GM12878 (cell line): ENCODE results near the gene JMJD7. TPM values are rescaled to one million over a fixed set of nuclear protein-coding genes. Genes with fewer than 3 reads are reported as not detected.

Source experiments
- ATAC-seq: fragments of 200-7000 bp; cut with Tn5 transposase; 3 replicates; pipeline ENCODE4 v1.9.1; 2020; ENCODE audit warnings: mild to moderate bottlenecking, moderate library complexity
- BruUV-seq: library from RNA; stranded (reverse); fragments of 400-500 nt; replicated peaks from 2 replicates; lab custom pipeline; 2021; lab: Mats Ljungman, UMichigan
- CTCF ChIA-PET: fragments of 300-600 bp; sonication (Branson Sonifier 250); formaldehyde crosslinking; extraction: SDS; loops from one replicate; lab custom pipeline; 2021; ENCODE audit warnings: inconsistent platforms; lab: Yijun Ruan, JAX
- POLR2A ChIA-PET: fragments of 350-600 bp; formaldehyde crosslinking; extraction: SDS; loops from one replicate; lab custom pipeline; 2021; ENCODE audit warnings: inconsistent platforms; lab: Charles Lee
- RAD21 ChIA-PET: fragments of 300-600 bp; sonication (Branson Sonifier 250); formaldehyde crosslinking; loops from one replicate; lab custom pipeline; 2023; ENCODE audit warnings: antibody characterized with exemption; ENCODE audit not compliant: unreplicated experiment; lab: Charles Lee
- SMC1A ChIA-PET: fragments of 300-600 bp; sonication (Branson Sonifier 250); formaldehyde crosslinking; loops from one replicate; lab custom pipeline; 2023; ENCODE audit not compliant: unreplicated experiment, uncharacterized antibody; lab: Charles Lee
- DNase-seq: peaks from one replicate; pipeline ENCODE4 v3.0.0-alpha.2; 2011; ENCODE audit warnings: low read depth, low spot score
- FAIRE-seq: peaks from 3 replicates; lab custom pipeline; 2011; peaks lifted over from hg19 to GRCh38; lab: Jason Lieb, UNC
- H2AFZ ChIP-seq: 2 replicates; pipeline ENCODE4 v1.6.0; 2011; ENCODE audit warnings: low read depth, low read length, control low read depth; ENCODE audit not compliant: control insufficient read depth
- H3K27ac ChIP-seq: 2 replicates; pipeline ENCODE4 v1.5.1; 2011; ENCODE audit warnings: control low read depth; ENCODE audit not compliant: control insufficient read depth, insufficient read depth
- H3K27me3 ChIP-seq, 2 experiments: replicated peaks in 1 of 2; 2 replicates each; pipeline versions ENCODE4 v1.6.0 to v1.6.1; 2011; ENCODE audit warnings: low read length in 1 of 2; ENCODE audit not compliant: control insufficient read depth in 2 of 2, insufficient read depth in 2 of 2
- H3K36me3 ChIP-seq, 2 experiments: 2 replicates each; pipeline ENCODE4 v1.5.1; 2011; ENCODE audit warnings: low read length in 1 of 2; ENCODE audit not compliant: control insufficient read depth in 2 of 2, insufficient read depth in 2 of 2
- H3K4me1 ChIP-seq: 2 replicates; pipeline ENCODE4 v1.6.1; 2011; ENCODE audit warnings: mild to moderate bottlenecking, low read length, moderate library complexity, mixed read lengths; ENCODE audit not compliant: control insufficient read depth, insufficient read depth
- H3K4me2 ChIP-seq: 2 replicates; pipeline ENCODE4 v1.6.0; 2011; ENCODE audit warnings: control low read depth; ENCODE audit not compliant: control insufficient read depth, insufficient read depth
- H3K4me3 ChIP-seq: fragments of 200-600 bp; sonication (generic); 2 replicates; pipeline ENCODE4 v1.5.1; 2016
- H3K79me2 ChIP-seq: 2 replicates; pipeline ENCODE4 v1.6.0; 2011; ENCODE audit warnings: low read length; ENCODE audit not compliant: control insufficient read depth, insufficient read depth
- H3K9ac ChIP-seq: 2 replicates; pipeline ENCODE4 v1.8.0; 2011; ENCODE audit warnings: low read length, control low read depth, mixed read lengths; ENCODE audit not compliant: control insufficient read depth, insufficient read depth
- H3K9me3 ChIP-seq: replicated peaks from 3 replicates; pipeline ENCODE4 v1.5.1; 2011; ENCODE audit warnings: mild to moderate bottlenecking, low read length; ENCODE audit not compliant: control insufficient read depth, insufficient read depth
- H4K20me1 ChIP-seq: 2 replicates; pipeline ENCODE4 v1.6.0; 2011; ENCODE audit not compliant: control insufficient read depth, insufficient read depth
- PML ChIP-seq: IDR thresholded peaks from 2 replicates; pipeline ENCODE4 v1.6.1; 2012; ENCODE audit warnings: low read length, inconsistent platforms
- RCOR1 ChIP-seq: conservative IDR thresholded peaks from 2 replicates; pipeline ENCODE4 v1.6.1; 2012; ENCODE audit warnings: low read depth, low read length, improper control_type of control experiment
- STAT3 ChIP-seq: IDR thresholded peaks from 2 replicates; pipeline ENCODE4 v1.6.1; 2011; ENCODE audit warnings: low read depth, low read length, improper control_type of control experiment
- WGBS: methylation state at CpG from one replicate; pipeline ENCODE4 v1.1.6; 2016; ENCODE audit warnings: low lambda C conversion rate; ENCODE audit not compliant: insufficient replicate concordance, insufficient coverage; ENCODE audit errors: missing lambda C conversion rate; 5-methylcytosine and 5-hydroxymethylcytosine counted together
- in situ Hi-C: fragments of 300-500 bp; cut with MboI; formaldehyde crosslinking; loops from 9 replicates; pipeline ENCODE4 v1.14.3; 2018; ENCODE audit warnings: mixed read lengths
- intact Hi-C: fragments of 100-400 bp; cut with micrococcal nuclease; formaldehyde crosslinking; loops from one replicate; pipeline ENCODE4 v1.14.2; 2022; ENCODE audit not compliant: unreplicated experiment
- polyA plus RNA-seq, 11 experiments: library from polyadenylated mRNA; depleted of rRNA in 4 of 11; unstranded in 6 of 11; stranded (reverse) in 5 of 11; fragments of >200 nt; fragmentation: Nextera tagmentation in 4 of 11; fragmentation: Illumina TruSeq in 1 of 11; extraction: Ambion mirVana in 4 of 11; extraction: Trizol in 1 of 11; gene quantifications; 1 replicate in 1 of 11; 2 replicates in 10 of 11; pipeline versions ENCODE4 v1.2.1 to v1.2.3, GENCODE V29; 2011 to 2016; ENCODE audit warnings: inconsistent platforms in 2 of 11, missing spikeins in 2 of 11, low read depth in 1 of 11
- total RNA-seq, 4 experiments: library from RNA; depleted of rRNA in 3 of 4; stranded (reverse); fragments of >200 nt in 3 of 4; fragmentation: Illumina TruSeq in 1 of 4; extraction: Trizol in 1 of 4; gene quantifications; 2 replicates each; pipeline versions ENCODE4 v1.2.1 to v1.2.3, GENCODE V29; 2013 to 2021
- TF ChIP-seq, protein P1 (sequence below): fragments of 450-650 bp; IDR thresholded peaks from 2 replicates; pipeline ENCODE4 v1.6.1; 2017; ENCODE audit warnings: mild to moderate bottlenecking, moderate library complexity

Gene JMJD7
- total and polyA plus RNA-seq, 10 of the 15 experiments (the other 5 are each of a cell fraction or from before 2014, with no cell fraction given) = 0.79 to 12.2 (median 6.5) TPM

DNA sequence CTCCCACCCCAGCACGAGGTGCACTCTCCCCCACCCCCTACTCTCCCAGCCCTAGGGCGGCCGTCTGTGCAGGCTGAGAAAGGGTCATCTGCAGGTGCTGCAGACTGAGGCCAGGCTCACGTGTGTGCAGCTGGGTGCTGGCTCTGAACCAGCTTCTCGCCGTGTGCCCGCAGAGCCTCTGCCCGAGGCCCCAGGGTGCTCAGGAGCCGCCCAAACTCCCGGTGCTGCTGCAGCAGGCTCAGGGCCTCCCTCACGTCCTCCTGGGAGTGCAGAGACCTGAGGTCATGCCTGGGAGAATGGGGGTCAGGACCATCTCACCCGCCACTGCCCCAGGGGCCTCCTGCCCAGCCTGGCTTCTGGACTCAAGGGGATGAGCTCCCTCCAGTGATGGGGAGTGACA lies 48.8 kb downstream of the JMJD7 start (continued):
- TF ChIP-seq, protein P1, sequence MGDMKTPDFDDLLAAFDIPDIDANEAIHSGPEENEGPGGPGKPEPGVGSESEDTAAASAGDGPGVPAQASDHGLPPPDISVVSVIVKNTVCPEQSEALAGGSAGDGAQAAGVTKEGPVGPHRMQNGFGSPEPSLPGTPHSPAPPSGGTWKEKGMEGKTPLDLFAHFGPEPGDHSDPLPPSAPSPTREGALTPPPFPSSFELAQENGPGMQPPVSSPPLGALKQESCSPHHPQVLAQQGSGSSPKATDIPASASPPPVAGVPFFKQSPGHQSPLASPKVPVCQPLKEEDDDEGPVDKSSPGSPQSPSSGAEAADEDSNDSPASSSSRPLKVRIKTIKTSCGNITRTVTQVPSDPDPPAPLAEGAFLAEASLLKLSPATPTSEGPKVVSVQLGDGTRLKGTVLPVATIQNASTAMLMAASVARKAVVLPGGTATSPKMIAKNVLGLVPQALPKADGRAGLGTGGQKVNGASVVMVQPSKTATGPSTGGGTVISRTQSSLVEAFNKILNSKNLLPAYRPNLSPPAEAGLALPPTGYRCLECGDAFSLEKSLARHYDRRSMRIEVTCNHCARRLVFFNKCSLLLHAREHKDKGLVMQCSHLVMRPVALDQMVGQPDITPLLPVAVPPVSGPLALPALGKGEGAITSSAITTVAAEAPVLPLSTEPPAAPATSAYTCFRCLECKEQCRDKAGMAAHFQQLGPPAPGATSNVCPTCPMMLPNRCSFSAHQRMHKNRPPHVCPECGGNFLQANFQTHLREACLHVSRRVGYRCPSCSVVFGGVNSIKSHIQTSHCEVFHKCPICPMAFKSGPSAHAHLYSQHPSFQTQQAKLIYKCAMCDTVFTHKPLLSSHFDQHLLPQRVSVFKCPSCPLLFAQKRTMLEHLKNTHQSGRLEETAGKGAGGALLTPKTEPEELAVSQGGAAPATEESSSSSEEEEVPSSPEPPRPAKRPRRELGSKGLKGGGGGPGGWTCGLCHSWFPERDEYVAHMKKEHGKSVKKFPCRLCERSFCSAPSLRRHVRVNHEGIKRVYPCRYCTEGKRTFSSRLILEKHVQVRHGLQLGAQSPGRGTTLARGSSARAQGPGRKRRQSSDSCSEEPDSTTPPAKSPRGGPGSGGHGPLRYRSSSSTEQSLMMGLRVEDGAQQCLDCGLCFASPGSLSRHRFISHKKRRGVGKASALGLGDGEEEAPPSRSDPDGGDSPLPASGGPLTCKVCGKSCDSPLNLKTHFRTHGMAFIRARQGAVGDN = no peak

DNA sequence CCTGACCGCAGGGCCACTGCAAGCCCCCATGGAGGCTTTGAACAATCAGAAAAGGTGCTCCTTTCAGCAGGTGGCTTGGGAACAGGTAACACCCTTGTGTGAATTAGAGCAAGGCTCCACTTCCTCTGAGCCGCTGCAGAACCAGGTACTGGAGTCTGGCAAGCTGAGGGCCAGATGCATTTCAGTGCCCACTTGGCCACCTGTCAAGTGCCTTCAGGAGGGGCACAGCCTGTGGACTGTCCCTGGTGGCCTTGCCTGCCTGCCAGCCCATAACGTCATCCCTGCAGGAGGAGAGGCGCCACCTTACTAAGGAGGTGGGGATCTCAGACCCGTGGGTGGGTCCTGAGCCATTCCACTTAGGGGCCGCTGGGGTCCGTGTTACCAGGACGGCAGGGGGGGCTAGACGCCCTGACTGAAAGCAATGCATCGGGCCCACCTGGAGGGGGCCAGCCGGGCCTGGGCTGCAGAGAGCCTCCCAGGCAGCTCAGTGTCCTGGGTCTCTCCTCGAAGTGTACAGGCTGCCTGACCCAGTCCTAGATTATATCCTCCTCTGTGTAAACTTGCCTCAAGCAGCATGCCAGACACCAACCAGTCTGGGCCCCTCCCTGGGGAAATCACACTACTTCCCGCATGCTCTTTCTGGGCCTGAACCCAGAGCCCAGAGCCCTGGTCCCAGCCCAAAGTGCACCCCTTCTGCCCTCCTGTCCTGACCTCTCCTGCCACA lies 49.9 kb downstream of the JMJD7 start:
- DNase-seq (no peak), ATAC-seq (no peak; the same call in 2 of the 3 replicates), FAIRE-seq (no peak)
- no peak overlapping the region for H2AFZ ChIP-seq
- H3K4me2 ChIP-seq = no peak overlapping the region
- no peak overlapping the region for H3K27ac ChIP-seq
- H3K4me3 ChIP-seq = no peak overlapping the region
- no peaks in the 10 kb centered on the region for H3K79me2 ChIP-seq
- ChIA-PET CTCF (interaction anchor here (0.7 kb wide), 1 partner anchor 27 kb away, joined by 4 read pairs; no protein-coding TSS in a partner anchor), RAD21 (no interaction called here), SMC1A (interaction anchor here (1.1 kb wide), 1 partner anchor 9 kb away, joined by 4 read pairs; no protein-coding TSS in a partner anchor), POLR2A (no interaction called here)
- in situ Hi-C loops = no loop called here
- no TSS peak for BruUV-seq
- WGBS = 36% methylated on average over 13 of the region's 13 CpGs
- peaks cover 0 to 2% of the 10 kb centered on the region in 2 experiments; a peak in 2 of 4 replicates for H3K27me3 ChIP-seq
- TF ChIP-seq RCOR1 (no peak), STAT3 (no peak), PML (no peak)
- H3K9me3 ChIP-seq = no peaks in the 10 kb centered on the region
- H3K36me3 ChIP-seq = no peaks in the 10 kb centered on the region
- H3K4me1 ChIP-seq = no peaks in the 10 kb centered on the region
- intact Hi-C loops = no loop called here
- no peak overlapping the region for H3K9ac ChIP-seq
- H4K20me1 ChIP-seq = no peaks in the 10 kb centered on the region
